HepG2 (cell line): ENCODE data around the gene FETUB. TPM values are rescaled to one million over a fixed set of nuclear protein-coding genes. Genes with fewer than 3 reads are reported as not detected.

ENCODE experiments used
- HHEX ChIP-seq: IDR thresholded peaks from 2 replicates; pipeline ENCODE4 v1.6.1; 2016; ENCODE audit warnings: control low read depth
- HNRNPLL ChIP-seq: fragments of 200-400 bp; formaldehyde crosslinking; IDR thresholded peaks from 2 replicates; pipeline ENCODE4 v1.6.1; 2017; ENCODE audit warnings: mild to moderate bottlenecking, low read depth, low read length; ENCODE audit not compliant: poor library complexity, severe bottlenecking
- SMAD1 ChIP-seq: sonication (generic); formaldehyde crosslinking; IDR thresholded peaks from 2 replicates; pipeline ENCODE4 v1.4.0; 2020; ENCODE audit warnings: missing genetic modification reagents, low read depth, mild to moderate bottlenecking, borderline replicate concordance
- SMAD3 ChIP-seq: sonication (generic); formaldehyde crosslinking; IDR thresholded peaks from 2 replicates; pipeline ENCODE4 v1.4.0; 2020; ENCODE audit warnings: missing genetic modification reagents
- SMARCC2 ChIP-seq: fragments of 450-650 bp; IDR thresholded peaks from 2 replicates; pipeline ENCODE4 v1.6.1; 2017; ENCODE audit warnings: antibody characterized with exemption, mild to moderate bottlenecking
- ZKSCAN8 ChIP-seq: IDR thresholded peaks from 2 replicates; pipeline ENCODE4 v1.6.1; 2016; ENCODE audit warnings: borderline replicate concordance, missing genetic modification reagents, missing compliant biosample characterization
- ZNF260 ChIP-seq: sonication (generic); formaldehyde crosslinking; IDR thresholded peaks from 2 replicates; pipeline ENCODE4 v1.4.0; 2020; ENCODE audit warnings: missing genetic modification reagents, low read depth, mild to moderate bottlenecking, borderline replicate concordance
- ZNF326 ChIP-seq: sonication (generic); formaldehyde crosslinking; IDR thresholded peaks from 2 replicates; pipeline ENCODE4 v1.4.0; 2020; ENCODE audit warnings: missing genetic modification reagents, borderline replicate concordance
- ZNF512 ChIP-seq: sonication (generic); formaldehyde crosslinking; IDR thresholded peaks from 2 replicates; pipeline ENCODE4 v1.4.0; 2020; ENCODE audit warnings: mild to moderate bottlenecking, missing genetic modification reagents
- ZNF512B ChIP-seq: sonication (generic); formaldehyde crosslinking; IDR thresholded peaks from 2 replicates; pipeline ENCODE4 v1.5.1; 2020; ENCODE audit warnings: missing genetic modification reagents, mild to moderate bottlenecking, borderline replicate concordance
- ZNF558 ChIP-seq: sonication (generic); formaldehyde crosslinking; IDR thresholded peaks from 2 replicates; pipeline ENCODE4 v1.9.0; 2022; ENCODE audit warnings: mild to moderate bottlenecking, missing genetic modification reagents, borderline replicate concordance
- polyA plus RNA-seq, 8 experiments: library from polyadenylated mRNA; depleted of rRNA in 3 of 8; stranded (reverse) in 7 of 8; unstranded in 1 of 8; fragments of >200 nt; fragmentation: Illumina TruSeq in 4 of 8; extraction: Trizol in 4 of 8; gene quantifications; 2 replicates each; pipeline versions ENCODE4 v1.2.1 to v1.2.3, GENCODE V29; 2011 to 2016; ENCODE audit warnings: low read depth in 4 of 8, missing spikeins in 1 of 8, mixed read lengths in 1 of 8; ENCODE audit not compliant: insufficient read depth in 1 of 8
- total RNA-seq, 5 experiments: library from RNA; depleted of rRNA; stranded (reverse); fragments of >200 nt; fragmentation: Illumina TruSeq; extraction: Trizol; gene quantifications; 2 replicates each; pipeline ENCODE4 v1.2.3, GENCODE V29; 2016; ENCODE audit warnings: low read depth in 1 of 5
- TF ChIP-seq, protein P1 (sequence below): sonication (generic); formaldehyde crosslinking; IDR thresholded peaks from 2 replicates; pipeline ENCODE4 v1.4.0; 2020; ENCODE audit warnings: missing genetic modification reagents
- TF ChIP-seq, protein P2 (sequence below): sonication (generic); formaldehyde crosslinking; IDR thresholded peaks from 2 replicates; pipeline ENCODE4 v1.4.0; 2020; ENCODE audit warnings: low read depth, mild to moderate bottlenecking, missing genetic modification reagents
- TF ChIP-seq, protein P3 (sequence below): sonication (generic); formaldehyde crosslinking; IDR thresholded peaks from 2 replicates; pipeline ENCODE4 v1.8.0; 2022; ENCODE audit warnings: missing genetic modification reagents, low read depth, mild to moderate bottlenecking, borderline replicate concordance
- TF ChIP-seq, protein P4 (sequence below): sonication (generic); formaldehyde crosslinking; IDR thresholded peaks from 2 replicates; pipeline ENCODE4 v1.4.0; 2020; ENCODE audit warnings: missing genetic modification reagents

FETUB gene
- total and polyA plus RNA-seq, 2 of the 13 experiments (the other 11 are each of a cell fraction or from before 2014, with no cell fraction given) = 2.1 to 4.4 TPM

DNA sequence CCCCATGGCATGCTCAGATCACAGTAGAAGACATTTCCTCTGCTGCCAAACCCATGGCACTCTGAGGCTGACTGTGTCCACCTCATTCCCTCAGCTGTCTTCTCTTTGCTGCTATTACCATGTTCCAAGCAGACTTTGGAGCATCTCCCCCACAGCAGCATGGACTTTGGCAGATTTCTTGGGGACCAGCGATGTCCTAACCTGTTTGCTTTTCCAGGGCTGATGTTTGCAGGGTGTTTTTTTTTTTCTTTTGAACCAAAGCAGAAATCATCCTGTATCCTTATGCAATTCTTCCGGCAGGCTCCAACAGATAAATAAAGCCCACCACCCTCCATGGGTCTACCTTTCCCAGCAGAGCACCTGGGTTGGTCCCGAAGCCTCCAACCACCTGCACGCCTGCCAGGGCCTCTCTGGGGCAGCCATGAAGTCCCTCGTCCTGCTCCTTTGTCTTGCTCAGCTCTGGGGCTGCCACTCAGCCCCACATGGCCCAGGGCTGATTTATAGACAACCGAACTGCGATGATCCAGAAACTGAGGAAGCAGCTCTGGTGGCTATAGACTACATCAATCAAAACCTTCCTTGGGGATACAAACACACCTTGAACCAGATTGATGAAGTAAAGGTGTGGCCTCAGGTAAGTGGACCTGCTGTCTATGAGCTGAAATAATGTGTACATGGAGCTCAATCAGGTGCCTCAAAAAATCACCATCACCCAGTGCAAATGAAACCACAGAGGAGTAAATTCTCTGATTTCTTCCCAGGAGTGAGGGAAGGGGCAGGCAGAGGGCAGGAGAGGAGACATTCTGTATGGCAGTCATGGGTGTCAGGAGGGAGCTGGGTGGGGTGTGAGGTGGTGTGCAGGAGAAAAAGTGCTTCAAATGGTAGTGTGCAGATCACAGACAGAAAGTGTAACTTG is 27.2 kb upstream of the FETUB start, which contains the start of gene AHSG (continued):
- TF ChIP-seq, protein P1, sequence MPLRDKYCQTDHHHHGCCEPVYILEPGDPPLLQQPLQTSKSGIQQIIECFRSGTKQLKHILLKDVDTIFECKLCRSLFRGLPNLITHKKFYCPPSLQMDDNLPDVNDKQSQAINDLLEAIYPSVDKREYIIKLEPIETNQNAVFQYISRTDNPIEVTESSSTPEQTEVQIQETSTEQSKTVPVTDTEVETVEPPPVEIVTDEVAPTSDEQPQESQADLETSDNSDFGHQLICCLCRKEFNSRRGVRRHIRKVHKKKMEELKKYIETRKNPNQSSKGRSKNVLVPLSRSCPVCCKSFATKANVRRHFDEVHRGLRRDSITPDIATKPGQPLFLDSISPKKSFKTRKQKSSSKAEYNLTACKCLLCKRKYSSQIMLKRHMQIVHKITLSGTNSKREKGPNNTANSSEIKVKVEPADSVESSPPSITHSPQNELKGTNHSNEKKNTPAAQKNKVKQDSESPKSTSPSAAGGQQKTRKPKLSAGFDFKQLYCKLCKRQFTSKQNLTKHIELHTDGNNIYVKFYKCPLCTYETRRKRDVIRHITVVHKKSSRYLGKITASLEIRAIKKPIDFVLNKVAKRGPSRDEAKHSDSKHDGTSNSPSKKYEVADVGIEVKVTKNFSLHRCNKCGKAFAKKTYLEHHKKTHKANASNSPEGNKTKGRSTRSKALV (CRISPR knock-in tag) = peak; percentile 70; the same call in 1 of the 2 replicates
- TF ChIP-seq SMARCC2 (0 out of 2 replicates have a peak, but pooled peaks have one; percentile 32), ZNF558 (CRISPR knock-in tag) (peak; percentile 52; the same call in 1 of the 2 replicates), SMAD3 (CRISPR knock-in tag) (no peak; the same call in 1 of the 2 replicates), HNRNPLL (no peak), ZNF512B (CRISPR knock-in tag) (no peak), HHEX (peak; percentile 60), ZNF326 (CRISPR knock-in tag) (no peak), ZNF260 (CRISPR knock-in tag) (no peak), ZNF512 (CRISPR knock-in tag) (no peak), SMAD1 (CRISPR knock-in tag) (no peak), ZKSCAN8 (CRISPR knock-in tag) (peak; percentile 71; the same call in 1 of the 2 replicates)
- TF ChIP-seq, protein P2, sequence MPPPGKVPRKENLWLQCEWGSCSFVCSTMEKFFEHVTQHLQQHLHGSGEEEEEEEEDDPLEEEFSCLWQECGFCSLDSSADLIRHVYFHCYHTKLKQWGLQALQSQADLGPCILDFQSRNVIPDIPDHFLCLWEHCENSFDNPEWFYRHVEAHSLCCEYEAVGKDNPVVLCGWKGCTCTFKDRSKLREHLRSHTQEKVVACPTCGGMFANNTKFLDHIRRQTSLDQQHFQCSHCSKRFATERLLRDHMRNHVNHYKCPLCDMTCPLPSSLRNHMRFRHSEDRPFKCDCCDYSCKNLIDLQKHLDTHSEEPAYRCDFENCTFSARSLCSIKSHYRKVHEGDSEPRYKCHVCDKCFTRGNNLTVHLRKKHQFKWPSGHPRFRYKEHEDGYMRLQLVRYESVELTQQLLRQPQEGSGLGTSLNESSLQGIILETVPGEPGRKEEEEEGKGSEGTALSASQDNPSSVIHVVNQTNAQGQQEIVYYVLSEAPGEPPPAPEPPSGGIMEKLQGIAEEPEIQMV (CRISPR knock-in tag) = no peak; the same call in none of the 2 replicates
- TF ChIP-seq, protein P3, sequence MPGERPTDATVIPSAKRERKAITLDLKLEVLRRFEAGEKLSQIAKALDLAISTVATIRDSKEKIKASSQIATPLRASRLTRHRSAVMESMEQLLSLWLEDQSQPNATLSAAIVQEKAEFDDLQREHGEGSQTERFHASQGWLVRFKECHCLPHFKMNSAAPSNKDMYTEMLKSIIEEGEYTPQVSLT (CRISPR knock-in tag) = no peak
- TF ChIP-seq, protein P4, sequence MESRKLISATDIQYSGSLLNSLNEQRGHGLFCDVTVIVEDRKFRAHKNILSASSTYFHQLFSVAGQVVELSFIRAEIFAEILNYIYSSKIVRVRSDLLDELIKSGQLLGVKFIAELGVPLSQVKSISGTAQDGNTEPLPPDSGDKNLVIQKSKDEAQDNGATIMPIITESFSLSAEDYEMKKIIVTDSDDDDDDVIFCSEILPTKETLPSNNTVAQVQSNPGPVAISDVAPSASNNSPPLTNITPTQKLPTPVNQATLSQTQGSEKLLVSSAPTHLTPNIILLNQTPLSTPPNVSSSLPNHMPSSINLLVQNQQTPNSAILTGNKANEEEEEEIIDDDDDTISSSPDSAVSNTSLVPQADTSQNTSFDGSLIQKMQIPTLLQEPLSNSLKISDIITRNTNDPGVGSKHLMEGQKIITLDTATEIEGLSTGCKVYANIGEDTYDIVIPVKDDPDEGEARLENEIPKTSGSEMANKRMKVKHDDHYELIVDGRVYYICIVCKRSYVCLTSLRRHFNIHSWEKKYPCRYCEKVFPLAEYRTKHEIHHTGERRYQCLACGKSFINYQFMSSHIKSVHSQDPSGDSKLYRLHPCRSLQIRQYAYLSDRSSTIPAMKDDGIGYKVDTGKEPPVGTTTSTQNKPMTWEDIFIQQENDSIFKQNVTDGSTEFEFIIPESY = peak; percentile 59; the same call in 1 of the 2 replicates
